IMR-90 (cell line): ENCODE measurements around the gene MYPN. TPM values are rescaled to one million over a fixed set of nuclear protein-coding genes. Genes with fewer than 3 reads are reported as not detected.
A peak's percentile ranks its signal among the peaks of the same experiment; 100 is the strongest.

ENCODE experiments used
- ATAC-seq: fragments of 200-7000 bp; cut with Tn5 transposase; 2 replicates; pipeline ENCODE4 v1.9.1; 2020; ENCODE audit warnings: low read depth, mild to moderate bottlenecking, moderate library complexity
- BruUV-seq: library from RNA; stranded (reverse); fragments of 400-500 nt; replicated peaks from 2 replicates; lab custom pipeline; 2021; lab: Mats Ljungman, UMichigan
- CTCF ChIA-PET: fragments of 300-600 bp; formaldehyde crosslinking; extraction: SDS; loops from one replicate; lab custom pipeline; 2021; ENCODE audit warnings: antibody characterized with exemption; lab: Yijun Ruan, JAX
- POLR2A ChIA-PET: fragments of 300-600 bp; sonication (Branson Sonifier 250); formaldehyde crosslinking; loops from one replicate; lab custom pipeline; 2022; ENCODE audit warnings: antibody characterized with exemption; ENCODE audit not compliant: unreplicated experiment; lab: Charles Lee
- DNase-seq: peaks from one replicate; pipeline ENCODE4 v3.0.0; 2013
- H2AFZ ChIP-seq: replicated peaks from 2 replicates; pipeline ENCODE3; 2013; ENCODE audit warnings: low read length, mild to moderate bottlenecking; ENCODE audit not compliant: poor library complexity
- H2AK5ac ChIP-seq: 2 replicates; pipeline ENCODE4 v1.6.1; 2013; ENCODE audit warnings: low read depth, low read length, inconsistent platforms
- H2AK9ac ChIP-seq: replicated peaks from 2 replicates; pipeline ENCODE3; 2013; ENCODE audit warnings: mild to moderate bottlenecking, low read depth, low read length, moderate library complexity; ENCODE audit not compliant: poor library complexity
- H2BK120ac ChIP-seq: 2 replicates; pipeline ENCODE4 v1.6.1; 2013; ENCODE audit warnings: low read depth, low read length, inconsistent platforms
- H2BK15ac ChIP-seq: 3 replicates; pipeline ENCODE4 v1.6.1; 2013; ENCODE audit warnings: low read depth, low read length, inconsistent platforms
- H2BK20ac ChIP-seq: 2 replicates; pipeline ENCODE4 v1.6.1; 2013; ENCODE audit warnings: low read depth, mild to moderate bottlenecking, inconsistent platforms, low read length, moderate library complexity
- H2BK5ac ChIP-seq: 2 replicates; pipeline ENCODE4 v1.6.1; 2013; ENCODE audit warnings: mild to moderate bottlenecking, low read depth, low read length, inconsistent platforms; ENCODE audit not compliant: poor library complexity, severe bottlenecking
- H3K14ac ChIP-seq: replicated peaks from 2 replicates; pipeline ENCODE4 v1.6.1; 2013; ENCODE audit warnings: low read depth, low read length, inconsistent platforms
- H3K18ac ChIP-seq: 2 replicates; pipeline ENCODE4 v1.6.1; 2013; ENCODE audit warnings: low read depth, low read length, control low read depth
- H3K23ac ChIP-seq: 2 replicates; pipeline ENCODE4 v1.6.1; 2013; ENCODE audit warnings: low read depth, low read length, inconsistent platforms
- H3K27ac ChIP-seq: 2 replicates; pipeline ENCODE4 v1.5.1; 2013; ENCODE audit warnings: mild to moderate bottlenecking, control low read depth, low read length; ENCODE audit not compliant: insufficient read depth
- H3K27me3 ChIP-seq: 2 replicates; pipeline ENCODE4 v1.6.1; 2013; ENCODE audit warnings: low read length; ENCODE audit not compliant: control insufficient read depth, insufficient read depth
- H3K36me3 ChIP-seq: 2 replicates; pipeline ENCODE4 v1.6.1; 2013; ENCODE audit warnings: low read length, mixed read lengths; ENCODE audit not compliant: control insufficient read depth, insufficient read depth
- H3K4ac ChIP-seq: 2 replicates; pipeline ENCODE4 v1.6.1; 2013; ENCODE audit warnings: low read depth, low read length, inconsistent platforms
- H3K4me1 ChIP-seq: 2 replicates; pipeline ENCODE4 v1.6.1; 2013; ENCODE audit warnings: low read length, mixed read lengths; ENCODE audit not compliant: control insufficient read depth, insufficient read depth
- H3K4me2 ChIP-seq: 2 replicates; pipeline ENCODE4 v1.6.1; 2013; ENCODE audit warnings: low read depth, mild to moderate bottlenecking, control low read depth, low read length, moderate library complexity
- H3K4me3 ChIP-seq: 2 replicates; pipeline ENCODE4 v1.5.1; 2013; ENCODE audit warnings: low read depth, mild to moderate bottlenecking, control low read depth, low read length, moderate library complexity; ENCODE audit not compliant: insufficient read depth
- H3K56ac ChIP-seq: 2 replicates; pipeline ENCODE4 v1.6.1; 2013; ENCODE audit warnings: low read length, inconsistent platforms; ENCODE audit not compliant: insufficient read depth; ENCODE audit errors: extremely low read depth
- H3K79me1 ChIP-seq, 2 experiments: 2 replicates each; pipeline ENCODE4 v1.6.1; 2013; ENCODE audit warnings: low read length in 2 of 2, inconsistent platforms in 1 of 2, low read depth in 1 of 2
- H3K9ac ChIP-seq: 2 replicates; pipeline ENCODE4 v1.6.1; 2013; ENCODE audit warnings: low read depth, low read length, control low read depth
- H3K9me1 ChIP-seq: 2 replicates; pipeline ENCODE4 v1.6.1; 2013; ENCODE audit warnings: low read length, inconsistent platforms; ENCODE audit not compliant: insufficient read depth
- H3K9me3 ChIP-seq: 2 replicates; pipeline ENCODE4 v1.6.1; 2013; ENCODE audit warnings: low read length; ENCODE audit not compliant: control insufficient read depth, insufficient read depth
- H4K20me1 ChIP-seq: 2 replicates; pipeline ENCODE4 v1.6.1; 2013; ENCODE audit warnings: low read length, inconsistent platforms; ENCODE audit not compliant: insufficient read depth
- H4K5ac ChIP-seq: 2 replicates; pipeline ENCODE4 v1.6.1; 2013; ENCODE audit warnings: mild to moderate bottlenecking, low read depth, low read length, control low read depth
- H4K8ac ChIP-seq, 2 experiments: 2 replicates each; pipeline ENCODE4 v1.6.1; 2013; ENCODE audit warnings: low read depth in 2 of 2, low read length in 2 of 2, control low read depth in 1 of 2, inconsistent platforms in 1 of 2
- H4K91ac ChIP-seq: 2 replicates; pipeline ENCODE4 v1.6.1; 2013; ENCODE audit warnings: low read depth, low read length, inconsistent platforms; ENCODE audit not compliant: insufficient read depth
- BHLHE40 ChIP-seq: fragments of 150-350 bp; IDR thresholded peaks from 2 replicates; pipeline ENCODE4 v1.6.1; 2016; ENCODE audit warnings: mild to moderate bottlenecking, low read depth, low read length
- CEBPB ChIP-seq: IDR thresholded peaks from 2 replicates; pipeline ENCODE4 v1.6.1; 2012; ENCODE audit warnings: low read depth, low read length, improper control_type of control experiment
- CHD1 ChIP-seq: IDR thresholded peaks from 2 replicates; pipeline ENCODE4 v1.6.1; 2012; ENCODE audit warnings: low read depth, low read length, improper control_type of control experiment
- CTCF ChIP-seq: conservative IDR thresholded peaks from 2 replicates; pipeline ENCODE4 v1.5.1; 2012; ENCODE audit warnings: mild to moderate bottlenecking, low read depth, low read length, improper control_type of control experiment
- FOS ChIP-seq: fragments of 150-350 bp; IDR thresholded peaks from 2 replicates; pipeline ENCODE4 v1.6.1; 2016; ENCODE audit warnings: low read depth, low read length
- MAFK ChIP-seq: IDR thresholded peaks from 2 replicates; pipeline ENCODE4 v1.6.1; 2012; ENCODE audit warnings: low read depth, low read length, improper control_type of control experiment
- MAZ ChIP-seq: IDR thresholded peaks from 2 replicates; pipeline ENCODE4 v1.6.1; 2012; ENCODE audit warnings: low read depth, mild to moderate bottlenecking, low read length, improper control_type of control experiment, moderate library complexity, borderline replicate concordance
- MXI1 ChIP-seq: IDR thresholded peaks from 2 replicates; pipeline ENCODE4 v1.6.1; 2012; ENCODE audit warnings: low read depth, mild to moderate bottlenecking, low read length, moderate library complexity, borderline replicate concordance
- NFE2L2 ChIP-seq: fragments of 150-350 bp; IDR thresholded peaks from 2 replicates; pipeline ENCODE4 v1.6.1; 2016; ENCODE audit warnings: low read depth, mild to moderate bottlenecking, low read length
- POLR2A ChIP-seq: IDR thresholded peaks from 2 replicates; pipeline ENCODE4 v1.6.1; 2012; ENCODE audit warnings: mild to moderate bottlenecking, low read depth, low read length
- RAD21 ChIP-seq: IDR thresholded peaks from 2 replicates; pipeline ENCODE4 v1.6.1; 2012; ENCODE audit warnings: low read length, improper control_type of control experiment
- RCOR1 ChIP-seq: IDR thresholded peaks from 2 replicates; pipeline ENCODE4 v1.6.1; 2012; ENCODE audit warnings: mild to moderate bottlenecking, low read length, improper control_type of control experiment; ENCODE audit not compliant: insufficient replicate concordance
- RFX5 ChIP-seq: IDR thresholded peaks from 2 replicates; pipeline ENCODE4 v1.8.0; 2012; ENCODE audit warnings: low read depth, mild to moderate bottlenecking, low read length, moderate library complexity
- SMC3 ChIP-seq: fragments of 150-350 bp; IDR thresholded peaks from 2 replicates; pipeline ENCODE4 v1.6.1; 2016; ENCODE audit warnings: low read depth, mild to moderate bottlenecking, antibody characterized with exemption, low read length, moderate library complexity
- USF2 ChIP-seq: fragments of 150-350 bp; IDR thresholded peaks from 2 replicates; pipeline ENCODE4 v1.6.1; 2017; ENCODE audit warnings: mild to moderate bottlenecking, antibody characterized with exemption, low read length, low read depth
- WGBS, 2 experiments: methylation state at CpG; one replicate each; pipeline versions ENCODE4 v1.1.5 to v1.1.7; 2013; ENCODE audit warnings: missing lambda C conversion rate in 2 of 2; ENCODE audit not compliant: insufficient read length in 1 of 2; ENCODE audit errors: extremely low coverage in 2 of 2; 5-methylcytosine and 5-hydroxymethylcytosine counted together
- dilution Hi-C: fragments of 300-500 bp; cut with HindIII; formaldehyde crosslinking; loops from one replicate; pipeline ENCODE4 v1.14.3; 2018; ENCODE audit warnings: low sequenced_read_pairs; ENCODE audit not compliant: unreplicated experiment
- in situ Hi-C: fragments of 300-500 bp; cut with MboI; formaldehyde crosslinking; loops from 3 replicates; pipeline ENCODE4 v1.14.3; 2019; ENCODE audit warnings: low sequenced_read_pairs, inconsistent platforms, mixed read lengths
- intact Hi-C: fragments of 100-400 bp; cut with micrococcal nuclease; formaldehyde crosslinking; loops from 2 replicates; pipeline ENCODE4 v1.10.0; 2022
- polyA plus RNA-seq, 3 experiments: library from polyadenylated mRNA; depleted of rRNA; stranded (reverse); fragments of >200 nt; gene quantifications; 2 replicates each; pipeline ENCODE4 v1.2.3, GENCODE V29; 2012; ENCODE audit warnings: low replicate concordance in 1 of 3
- total RNA-seq: library from RNA; depleted of rRNA; stranded (reverse); fragments of >200 nt; gene quantifications from 2 replicates; pipeline ENCODE4 v1.2.3, GENCODE V29; 2012
- TF ChIP-seq, protein P1 (sequence below): fragments of 150-350 bp; IDR thresholded peaks from 2 replicates; pipeline ENCODE4 v1.6.1; 2016; ENCODE audit warnings: low read depth, mild to moderate bottlenecking, low read length, moderate library complexity, borderline replicate concordance

The MYPN gene
- total and polyA plus RNA-seq, 2 of the 4 experiments (the other 2 are of a cell fraction), result 7.8 to 13.1 TPM

DNA sequence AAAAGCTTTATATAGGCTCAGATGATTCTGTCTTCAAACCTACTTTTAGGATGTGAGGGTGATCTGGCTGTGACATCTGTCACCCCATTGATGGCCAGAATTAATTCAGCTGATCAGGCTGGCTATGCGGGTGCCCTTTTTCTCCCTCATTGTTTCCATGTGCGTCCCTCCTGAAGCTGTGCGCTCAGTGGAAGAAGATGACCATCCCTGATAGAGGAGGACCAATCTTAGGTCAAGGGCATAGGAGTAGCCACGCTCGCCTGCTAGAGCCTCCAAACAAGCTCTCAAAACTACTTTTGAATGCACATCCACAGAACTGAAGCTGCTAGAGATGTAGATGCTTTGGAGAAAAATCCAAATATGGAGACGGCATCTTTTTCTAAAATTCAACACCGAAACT lies 48.7 kb downstream of the MYPN start:
- H2BK15ac ChIP-seq, result peak overlapping the region; percentile 37; the same call in 1 of the 3 replicates
- peak overlapping the region; percentile 32; the same call in 1 of the 2 replicates for H2AK5ac ChIP-seq
- no peaks in the 10 kb centered on the region for H3K9me3 ChIP-seq
- no peak overlapping the region for H3K14ac ChIP-seq
- dilution Hi-C loops (no loop called here), in situ Hi-C loops (no loop called here), intact Hi-C loops (no loop called here)
- peaks cover 11 to 16% of the 10 kb centered on the region in 2 experiments; a peak in 3 of 4 replicates for H3K79me1 ChIP-seq
- peak overlapping the region; percentile 10; the same call in 1 of the 2 replicates for H4K91ac ChIP-seq
- ChIA-PET POLR2A (interaction anchor here (0.6 kb wide), 2 partner anchors 28 to 549 kb away, joined by 3 read pairs; no protein-coding TSS in a partner anchor), CTCF (interaction anchor here (0.6 to 2.4 kb wide), 3 partner anchors 40 to 164 kb away, joined by 3 to 7 read pairs (median 5); no protein-coding TSS in a partner anchor)
- no peak overlapping the region for H3K9ac ChIP-seq
- H4K5ac ChIP-seq, result no peak overlapping the region
- H3K56ac ChIP-seq, result no peak overlapping the region
- no peak overlapping the region for H2BK5ac ChIP-seq
- no peak overlapping the region for H2AK9ac ChIP-seq
- DNase-seq (no peak), ATAC-seq (no peak)
- no peak overlapping the region for H3K4ac ChIP-seq
- H3K4me2 ChIP-seq, result no peak overlapping the region
- no peak overlapping the region for H3K27ac ChIP-seq
- H4K20me1 ChIP-seq, result no peaks in the 10 kb centered on the region
- no peak overlapping the region for H4K8ac ChIP-seq
- no peak overlapping the region for H3K18ac ChIP-seq
- no peak overlapping the region for H3K23ac ChIP-seq
- peaks cover 16% of the 10 kb centered on the region for H3K4me1 ChIP-seq
- no peak for TF ChIP-seq RFX5
- no peak for TF ChIP-seq RAD21
- no peak for TF ChIP-seq MAZ
- TF ChIP-seq USF2, result no peak
- TF ChIP-seq CEBPB, result no peak
- TF ChIP-seq CHD1, result no peak
- no peak for TF ChIP-seq RCOR1
- TF ChIP-seq, protein P1, sequence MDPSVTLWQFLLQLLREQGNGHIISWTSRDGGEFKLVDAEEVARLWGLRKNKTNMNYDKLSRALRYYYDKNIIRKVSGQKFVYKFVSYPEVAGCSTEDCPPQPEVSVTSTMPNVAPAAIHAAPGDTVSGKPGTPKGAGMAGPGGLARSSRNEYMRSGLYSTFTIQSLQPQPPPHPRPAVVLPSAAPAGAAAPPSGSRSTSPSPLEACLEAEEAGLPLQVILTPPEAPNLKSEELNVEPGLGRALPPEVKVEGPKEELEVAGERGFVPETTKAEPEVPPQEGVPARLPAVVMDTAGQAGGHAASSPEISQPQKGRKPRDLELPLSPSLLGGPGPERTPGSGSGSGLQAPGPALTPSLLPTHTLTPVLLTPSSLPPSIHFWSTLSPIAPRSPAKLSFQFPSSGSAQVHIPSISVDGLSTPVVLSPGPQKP, result no peak
- TF ChIP-seq NFE2L2, result no peak
- no peak for TF ChIP-seq MXI1
- no peak for TF ChIP-seq CTCF
- no peak for TF ChIP-seq MAFK
- TF ChIP-seq POLR2A, result no peak
- no peak for TF ChIP-seq FOS
- no peak for TF ChIP-seq BHLHE40
- TF ChIP-seq SMC3, result no peak
- H2BK20ac ChIP-seq, result no peak overlapping the region
- no peaks in the 10 kb centered on the region for H3K27me3 ChIP-seq
- no peak overlapping the region for H3K4me3 ChIP-seq
- BruUV-seq, result no TSS peak
- no peak overlapping the region for H2AFZ ChIP-seq
- peaks cover 14% of the 10 kb centered on the region for H3K9me1 ChIP-seq
- no peaks in the 10 kb centered on the region; the same call in 1 of the 2 replicates for H3K36me3 ChIP-seq
- no CpG with 5 or more reads among the region's 7 CpGs for whole genome bisulfite sequencing, 2 experiments
- peak overlapping the region; percentile 9; the same call in 1 of the 2 replicates for H2BK120ac ChIP-seq
